B cell (primary cell): ENCODE measurements around the gene AP2M1. TPM values are rescaled to one million over a fixed set of nuclear protein-coding genes. Genes with fewer than 3 reads are reported as not detected.

ENCODE experiments used
- ATAC-seq: fragments of 200-7000 bp; cut with Tn5 transposase; one replicate; pipeline ENCODE4 v1.10.0; 2021; ENCODE audit warnings: low read depth, mild to moderate bottlenecking, moderate number of reproducible peaks, moderate library complexity
- CTCF ChIA-PET: fragments of 350-600 bp; sonication (Branson Sonifier 250); formaldehyde crosslinking; loops from one replicate; lab custom pipeline; 2021; ENCODE audit warnings: antibody characterized with exemption, inconsistent platforms; lab: Charles Lee
- POLR2A ChIA-PET: fragments of 350-600 bp; sonication (Branson Sonifier 250); formaldehyde crosslinking; loops from one replicate; lab custom pipeline; 2021; ENCODE audit warnings: antibody characterized with exemption; lab: Charles Lee
- DNase-seq: peaks from one replicate; pipeline ENCODE4 v3.0.0; 2013
- H2AFZ ChIP-seq: 2 replicates; pipeline ENCODE4 v1.6.1; 2012; ENCODE audit warnings: mild to moderate bottlenecking, low read depth, low read length; ENCODE audit not compliant: insufficient read depth, poor library complexity, severe bottlenecking
- H3K27ac ChIP-seq, 2 donors: 1 replicate in 1 of 2; 2 replicates in 1 of 2; pipeline ENCODE4 v1.5.1; 2012 to 2013; ENCODE audit warnings: low read length in 2 of 2, mild to moderate bottlenecking in 2 of 2, moderate library complexity in 1 of 2
- H3K27me3 ChIP-seq, 4 experiments: fragments of 200-600 bp in 1 of 4; sonication (generic) in 1 of 4; replicated peaks in 1 of 4; 1 replicate in 2 of 4; 2 replicates in 2 of 4; pipeline versions ENCODE4 v1.6.1 to v1.7.0; 2013 to 2016; ENCODE audit warnings: low read length in 3 of 4, mild to moderate bottlenecking in 2 of 4, mixed read lengths in 1 of 4, moderate library complexity in 1 of 4; ENCODE audit not compliant: insufficient read depth in 4 of 4, control insufficient read depth in 3 of 4; ENCODE audit errors: control extremely low read depth in 1 of 4
- H3K36me3 ChIP-seq, 2 experiments: replicated peaks in 1 of 2; 1 replicate in 1 of 2; 2 replicates in 1 of 2; pipeline versions ENCODE4 v1.6.1 to v1.7.1; 2013; ENCODE audit warnings: low read length in 1 of 2; ENCODE audit not compliant: insufficient read depth in 2 of 2, control insufficient read depth in 1 of 2; ENCODE audit errors: control extremely low read depth in 1 of 2, extremely low read depth in 1 of 2
- H3K4me1 ChIP-seq, 2 donors: fragments of 200-600 bp in 1 of 2; sonication (generic) in 1 of 2; 1 replicate in 1 of 2; 2 replicates in 1 of 2; pipeline versions ENCODE4 v1.5.1 to v1.6.1; 2013 to 2017; ENCODE audit warnings: low read length in 2 of 2; ENCODE audit not compliant: control insufficient read depth in 2 of 2, insufficient read depth in 2 of 2
- H3K4me2 ChIP-seq: replicated peaks from 2 replicates; pipeline ENCODE3; 2012; ENCODE audit warnings: mild to moderate bottlenecking, low read depth, low read length; ENCODE audit not compliant: poor library complexity, severe bottlenecking
- H3K4me3 ChIP-seq, 5 experiments: fragments of 200-600 bp in 1 of 5; sonication (generic) in 1 of 5; 1 replicate in 3 of 5; 2 replicates in 2 of 5; pipeline versions ENCODE4 v1.5.1 to v1.7.0; 2011 to 2016; ENCODE audit warnings: low read length in 4 of 5, mild to moderate bottlenecking in 4 of 5, low read depth in 2 of 5, control low read depth in 1 of 5, moderate library complexity in 1 of 5; ENCODE audit not compliant: insufficient read depth in 1 of 5; ENCODE audit errors: control extremely low read depth in 1 of 5, extremely low read depth in 1 of 5
- H3K79me2 ChIP-seq: fragments of 200-600 bp; sonication (generic); one replicate; pipeline ENCODE4 v1.6.0; 2016; ENCODE audit warnings: low read length; ENCODE audit not compliant: control insufficient read depth, insufficient read depth
- H3K9ac ChIP-seq: fragments of 200-600 bp; sonication (generic); 2 replicates; pipeline ENCODE4 v1.6.1; 2017; ENCODE audit warnings: mild to moderate bottlenecking, low read length, moderate library complexity
- H3K9me3 ChIP-seq, 3 donors: one replicate each; pipeline versions ENCODE4 v1.6.1 to v1.7.1; 2013; ENCODE audit warnings: low read length in 2 of 3; ENCODE audit not compliant: control insufficient read depth in 2 of 3, insufficient read depth in 1 of 3; ENCODE audit errors: control extremely low read depth in 1 of 3
- H4K20me1 ChIP-seq: 2 replicates; pipeline ENCODE4 v1.6.0; 2012; ENCODE audit warnings: mild to moderate bottlenecking, low read length; ENCODE audit not compliant: insufficient read depth, control insufficient read depth, poor library complexity, severe bottlenecking
- H3K27ac Mint-ChIP-seq: one replicate; pipeline ENCODE4 v1.8.0; 2021; ENCODE audit warnings: mixed read lengths
- H3K27me3 Mint-ChIP-seq: one replicate; pipeline ENCODE4 v1.8.0; 2021; ENCODE audit warnings: mixed read lengths
- H3K4me1 Mint-ChIP-seq: one replicate; pipeline ENCODE4 v1.8.0; 2021; ENCODE audit warnings: mixed read lengths
- H3K4me3 Mint-ChIP-seq: one replicate; pipeline ENCODE4 v1.8.0; 2021; ENCODE audit warnings: mixed read lengths
- H3K9me3 Mint-ChIP-seq: one replicate; pipeline ENCODE4 v1.8.0; 2022; ENCODE audit warnings: mixed read lengths; ENCODE audit not compliant: insufficient read depth
- CTCF ChIP-seq: fragments of 200-600 bp; IDR thresholded peaks from one replicate; pipeline ENCODE4 v1.8.0; 2022; ENCODE audit warnings: antibody characterized with exemption, mild to moderate bottlenecking
- EZH2 ChIP-seq: IDR thresholded peaks from 2 replicates; pipeline ENCODE4 v1.6.1; 2012; ENCODE audit warnings: borderline replicate concordance, low read depth, mild to moderate bottlenecking, moderate library complexity, low read length; ENCODE audit not compliant: insufficient read depth, poor library complexity, severe bottlenecking
- WGBS: methylation state at CpG from one replicate; pipeline ENCODE4 v1.1.5; 2013; ENCODE audit warnings: missing lambda C conversion rate; ENCODE audit not compliant: insufficient coverage; 5-methylcytosine and 5-hydroxymethylcytosine counted together
- intact Hi-C: fragments of 100-400 bp; cut with micrococcal nuclease; formaldehyde crosslinking; loops from one replicate; pipeline ENCODE4 v1.10.0; 2022
- polyA plus RNA-seq: library from polyadenylated mRNA; depleted of rRNA; stranded (reverse); fragments of >200 nt; gene quantifications from 2 replicates; pipeline ENCODE4 v1.2.3, GENCODE V29; 2012
- total RNA-seq, 2 donors: library from RNA; stranded (reverse); fragments of 120-200 nt in 1 of 2; gene quantifications; 1 replicate in 1 of 2; 2 replicates in 1 of 2; pipeline versions ENCODE4 v1.2.3 to v1.2.4, GENCODE V29; 2013 to 2022

The AP2M1 gene
- total and polyA plus RNA-seq, 2 donors (not counting 1 experiment from before 2014, with no cell fraction given), result 171 to 207 TPM

GRCh38 chr3:184168363-184169120, 6.1 kb upstream of the AP2M1 start:
- Histone ChIP-seq H3K9ac (no peak overlapping the region), H4K20me1 (peaks cover 16% of the 10 kb centered on the region), H3K4me2 (no peak overlapping the region), H3K9me3 (no peaks in the 10 kb centered on the region), H3K36me3 (peaks cover 0 to 53% of the 10 kb centered on the region in 2 experiments), H3K27me3 (no peaks in the 10 kb centered on the region), H2AFZ (no peak overlapping the region), H3K27ac (no peak overlapping the region), H3K4me3 (no peak overlapping the region), H3K4me1 (no peaks in the 10 kb centered on the region), H3K79me2 (peaks cover 20% of the 10 kb centered on the region)
- 100% methylated on average over 4 of the region's 9 CpGs for WGBS
- TF ChIP-seq EZH2 (no peak), CTCF (no peak)
- intact Hi-C loops, result no loop called here
- Mint-ChIP-seq H3K27ac (no peak overlapping the region), H3K4me1 (no peaks in the 10 kb centered on the region), H3K4me3 (no peak overlapping the region), H3K9me3 (no peaks in the 10 kb centered on the region), H3K27me3 (no peaks in the 10 kb centered on the region)
- no peak for ATAC-seq
- ChIA-PET POLR2A (interaction anchor here (1.1 kb wide), 1 partner anchor 9 kb away, joined by 3 read pairs; no protein-coding TSS in a partner anchor), CTCF (interaction anchor here (0.9 kb wide), 1 partner anchor 151 kb away, joined by 3 read pairs; the partner anchor contains the start of gene ABCC5)
- DNase-seq, result no peak
